Mesendoderm (in vitro differentiated cells): ENCODE data around the gene IKZF1.

ENCODE experiments used
- DNase-seq: peaks from one replicate; pipeline ENCODE4 v3.0.0; 2013
- H2AK5ac ChIP-seq: 2 replicates; pipeline ENCODE4 v1.6.1; 2013; ENCODE audit warnings: low read length, inconsistent platforms
- H2BK120ac ChIP-seq: 2 replicates; pipeline ENCODE4 v1.6.1; 2013; ENCODE audit warnings: low read depth, mild to moderate bottlenecking, low read length, moderate library complexity, mixed read lengths
- H2BK15ac ChIP-seq: replicated peaks from 2 replicates; pipeline ENCODE4 v1.6.1; 2013; ENCODE audit warnings: low read depth, mild to moderate bottlenecking, moderate library complexity
- H2BK5ac ChIP-seq: 2 replicates; pipeline ENCODE4 v1.6.1; 2013; ENCODE audit warnings: low read length, inconsistent platforms
- H3K18ac ChIP-seq: 2 replicates; pipeline ENCODE4 v1.6.1; 2013; ENCODE audit warnings: mild to moderate bottlenecking, low read length, mixed read lengths
- H3K23ac ChIP-seq: one replicate; pipeline ENCODE4 v1.6.1; 2013; ENCODE audit warnings: low read length
- H3K27ac ChIP-seq: 2 replicates; pipeline ENCODE4 v1.5.1; 2013; ENCODE audit warnings: low read depth, mild to moderate bottlenecking, inconsistent platforms, low read length, moderate library complexity
- H3K27me3 ChIP-seq: 2 replicates; pipeline ENCODE4 v1.6.1; 2013; ENCODE audit warnings: low read length, control low read depth, mild to moderate bottlenecking, inconsistent platforms; ENCODE audit not compliant: insufficient read depth, poor library complexity
- H3K36me3 ChIP-seq: 2 replicates; pipeline ENCODE4 v1.6.1; 2013; ENCODE audit warnings: low read length, inconsistent platforms; ENCODE audit not compliant: control insufficient read depth, insufficient read depth
- H3K4ac ChIP-seq: one replicate; pipeline ENCODE4 v1.6.1; 2013; ENCODE audit warnings: low read depth, mild to moderate bottlenecking, low read length, moderate library complexity
- H3K4me1 ChIP-seq: 2 replicates; pipeline ENCODE4 v1.6.1; 2013; ENCODE audit warnings: low read depth, low read length, inconsistent platforms; ENCODE audit not compliant: control insufficient read depth
- H3K4me2 ChIP-seq: 2 replicates; pipeline ENCODE4 v1.6.1; 2013; ENCODE audit warnings: low read length
- H3K4me3 ChIP-seq: 2 replicates; pipeline ENCODE4 v1.5.1; 2013; ENCODE audit warnings: mild to moderate bottlenecking, low read length
- H3K56ac ChIP-seq: one replicate; pipeline ENCODE4 v1.6.1; 2013; ENCODE audit warnings: low read length
- H3K79me1 ChIP-seq: 2 replicates; pipeline ENCODE4 v1.6.1; 2013; ENCODE audit warnings: low read length, inconsistent platforms
- H3K79me2 ChIP-seq: 2 replicates; pipeline ENCODE4 v1.6.1; 2013; ENCODE audit warnings: mild to moderate bottlenecking, low read length; ENCODE audit not compliant: control insufficient read depth, insufficient read depth
- H3K9ac ChIP-seq: 2 replicates; pipeline ENCODE4 v1.6.1; 2013; ENCODE audit warnings: low read length, inconsistent platforms
- H4K5ac ChIP-seq: one replicate; pipeline ENCODE4 v1.6.1; 2013; ENCODE audit warnings: low read length
- H4K8ac ChIP-seq: one replicate; pipeline ENCODE4 v1.6.1; 2013; ENCODE audit warnings: low read depth, mild to moderate bottlenecking, control low read depth, low read length, moderate library complexity
- WGBS: extraction: QIAGEN DNeasy Blood & Tissue Kit; methylation state at CpG from one replicate; pipeline ENCODE4 v1.1.7; 2013; ENCODE audit warnings: low lambda C conversion rate, missing lambda C conversion rate; ENCODE audit not compliant: insufficient coverage; ENCODE audit errors: extremely low coverage; 5-methylcytosine and 5-hydroxymethylcytosine counted together

IKZF1 gene

GRCh38 chr7:50415844-50416364 lies 111.4 kb downstream of the IKZF1 start:
- H2AK5ac ChIP-seq = no peak overlapping the region
- H2BK120ac ChIP-seq = no peak overlapping the region
- H2BK5ac ChIP-seq = no peak overlapping the region
- H4K5ac ChIP-seq = no peak overlapping the region
- H3K36me3 ChIP-seq = no peaks in the 10 kb centered on the region
- H3K23ac ChIP-seq = no peak overlapping the region
- H3K27me3 ChIP-seq = no peaks in the 10 kb centered on the region
- DNase-seq = no peak
- no peak overlapping the region for H3K56ac ChIP-seq
- no peaks in the 10 kb centered on the region for H3K79me2 ChIP-seq
- no peaks in the 10 kb centered on the region for H3K4me1 ChIP-seq
- H3K27ac ChIP-seq = no peak overlapping the region
- H3K4me2 ChIP-seq = no peak overlapping the region
- no peak overlapping the region for H2BK15ac ChIP-seq
- no CpG with 5 or more reads among the region's 6 CpGs for WGBS
- no peak overlapping the region for H3K18ac ChIP-seq
- H3K4me3 ChIP-seq = no peak overlapping the region
- no peak overlapping the region for H3K9ac ChIP-seq
- H3K4ac ChIP-seq = no peak overlapping the region
- H3K79me1 ChIP-seq = no peaks in the 10 kb centered on the region
- H4K8ac ChIP-seq = no peak overlapping the region

GRCh38 chr7:50416527-50417182 lies 112.1 kb downstream of the IKZF1 start:
- H3K27me3 ChIP-seq = no peaks in the 10 kb centered on the region
- no peak overlapping the region for H3K56ac ChIP-seq
- no peak overlapping the region for H3K23ac ChIP-seq
- no peak overlapping the region for H2BK15ac ChIP-seq
- H3K4me2 ChIP-seq = no peak overlapping the region
- H2BK5ac ChIP-seq = no peak overlapping the region
- H3K27ac ChIP-seq = no peak overlapping the region
- no peaks in the 10 kb centered on the region for H3K4me1 ChIP-seq
- no peak overlapping the region for H3K4ac ChIP-seq
- H4K8ac ChIP-seq = no peak overlapping the region
- no peaks in the 10 kb centered on the region for H3K36me3 ChIP-seq
- no peaks in the 10 kb centered on the region for H3K79me1 ChIP-seq
- WGBS = no CpG with 5 or more reads among the region's 7 CpGs
- no peak overlapping the region for H2BK120ac ChIP-seq
- no peak overlapping the region for H3K9ac ChIP-seq
- H2AK5ac ChIP-seq = no peak overlapping the region
- H4K5ac ChIP-seq = no peak overlapping the region
- no peaks in the 10 kb centered on the region for H3K79me2 ChIP-seq
- DNase-seq = peak; percentile 53
- no peak overlapping the region for H3K18ac ChIP-seq
- H3K4me3 ChIP-seq = no peak overlapping the region

- H3K4me3 ChIP-seq = no peak overlapping the region
- WGBS = no CpG with 5 or more reads among the region's 4 CpGs
- H3K27ac ChIP-seq = no peak overlapping the region
- H3K79me1 ChIP-seq = no peaks in the 10 kb centered on the region
- H3K4ac ChIP-seq = no peak overlapping the region
- H3K4me1 ChIP-seq = no peaks in the 10 kb centered on the region
- no peaks in the 10 kb centered on the region for H3K36me3 ChIP-seq
- no peak overlapping the region for H3K18ac ChIP-seq
- no peak overlapping the region for H4K8ac ChIP-seq
- H3K56ac ChIP-seq = no peak overlapping the region
- H2BK5ac ChIP-seq = no peak overlapping the region
- no peak overlapping the region for H3K23ac ChIP-seq
- peak; percentile 94 for DNase-seq
- no peaks in the 10 kb centered on the region for H3K79me2 ChIP-seq
- no peak overlapping the region for H2AK5ac ChIP-seq
- no peaks in the 10 kb centered on the region for H3K27me3 ChIP-seq
- H2BK15ac ChIP-seq = no peak overlapping the region
- H3K9ac ChIP-seq = no peak overlapping the region
- H2BK120ac ChIP-seq = no peak overlapping the region
- H3K4me2 ChIP-seq = no peak overlapping the region
- no peak overlapping the region for H4K5ac ChIP-seq
Measured at GRCh38 chr7:50418086-50418515, 113.6 kb downstream of the IKZF1 start.

DNA sequence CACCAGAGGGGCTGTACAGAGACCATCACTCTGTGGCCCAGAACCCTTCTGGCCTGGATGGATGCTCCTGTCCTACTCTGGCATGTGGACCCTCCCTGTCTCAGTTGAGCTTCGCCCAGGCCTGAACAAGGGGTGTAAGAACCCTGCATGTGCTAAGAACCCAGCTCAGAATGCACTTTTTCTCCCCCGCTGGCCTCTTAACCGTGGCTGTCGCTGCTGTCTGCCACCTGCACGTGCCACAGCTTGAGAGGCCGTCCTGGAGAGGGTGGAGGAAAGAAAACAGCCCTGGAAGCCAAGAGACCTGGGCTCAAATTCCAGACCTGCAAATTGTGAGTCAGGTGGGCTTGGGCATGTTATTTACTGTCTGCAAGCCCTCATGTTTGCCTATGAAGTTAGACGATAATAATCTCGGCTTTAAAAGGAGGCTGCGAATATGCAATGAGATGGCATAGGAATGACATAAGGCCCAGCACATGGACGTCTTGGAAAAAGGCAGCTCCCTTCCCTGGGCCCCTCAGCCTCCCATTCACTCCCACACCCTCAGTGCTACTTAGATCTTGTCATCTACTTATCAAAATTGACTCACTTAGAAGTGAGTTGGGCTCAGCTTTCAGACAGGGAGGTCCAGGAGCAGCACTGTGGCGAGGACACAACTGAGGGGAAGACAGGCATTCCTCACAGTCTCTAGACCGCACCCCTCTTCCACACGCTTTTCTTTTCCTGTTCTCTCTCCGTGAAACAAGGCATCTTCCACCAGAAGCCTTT lies 114.2 kb downstream of the IKZF1 start:
- Histone ChIP-seq H3K4me2 (no peak overlapping the region), H2BK15ac (no peak overlapping the region), H2BK120ac (no peak overlapping the region), H2AK5ac (no peak overlapping the region), H3K79me2 (no peaks in the 10 kb centered on the region), H3K4me3 (no peak overlapping the region), H3K27me3 (no peaks in the 10 kb centered on the region), H3K23ac (no peak overlapping the region), H4K8ac (no peak overlapping the region), H3K36me3 (no peaks in the 10 kb centered on the region), H3K27ac (no peak overlapping the region), H3K18ac (no peak overlapping the region), H3K4me1 (no peaks in the 10 kb centered on the region), H3K4ac (no peak overlapping the region), H3K56ac (peak overlapping the region; percentile 44), H2BK5ac (no peak overlapping the region), H3K9ac (no peak overlapping the region), H4K5ac (no peak overlapping the region), H3K79me1 (no peaks in the 10 kb centered on the region)
- peak; percentile 42 for DNase-seq
- no CpG with 5 or more reads among the region's 14 CpGs for WGBS

DNA sequence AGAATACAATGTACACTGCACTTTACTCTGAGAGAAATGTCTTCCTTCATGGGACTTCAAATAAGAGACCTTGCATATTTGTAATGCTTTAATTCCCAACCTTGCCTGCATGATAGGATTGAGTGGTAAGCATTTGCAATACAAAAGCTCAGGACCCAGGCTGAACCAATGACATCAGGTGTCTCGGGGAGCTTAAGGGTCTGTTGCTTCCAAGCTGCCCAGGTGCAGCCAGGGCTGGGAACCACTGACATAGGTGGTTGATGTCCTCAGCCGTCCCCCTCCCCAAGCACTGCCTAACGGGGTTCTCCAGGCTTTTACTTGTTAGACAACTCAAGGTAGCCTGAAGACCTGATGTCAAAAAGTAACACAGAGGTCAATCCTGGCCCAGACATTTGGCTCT lies 116.5 kb downstream of the IKZF1 start:
- Histone ChIP-seq H3K18ac (no peak overlapping the region), H2BK5ac (no peak overlapping the region), H3K27ac (no peak overlapping the region), H3K56ac (no peak overlapping the region), H4K5ac (no peak overlapping the region), H3K79me2 (no peaks in the 10 kb centered on the region), H3K4ac (no peak overlapping the region), H3K36me3 (no peaks in the 10 kb centered on the region), H3K27me3 (no peaks in the 10 kb centered on the region), H2BK15ac (no peak overlapping the region), H2BK120ac (no peak overlapping the region), H3K4me2 (no peak overlapping the region), H3K4me3 (no peak overlapping the region), H3K23ac (no peak overlapping the region), H3K79me1 (no peaks in the 10 kb centered on the region), H3K4me1 (no peaks in the 10 kb centered on the region), H2AK5ac (no peak overlapping the region), H4K8ac (no peak overlapping the region), H3K9ac (no peak overlapping the region)
- no peak for DNase-seq
- no CpG with 5 or more reads among the region's 3 CpGs for WGBS
